ENCODE data around the gene LDB2. TPM values are rescaled to one million over a fixed set of nuclear protein-coding genes. Genes with fewer than 3 reads are reported as not detected.
A peak's percentile ranks its signal among the peaks of the same experiment; 100 is the strongest.

Gene LDB2
- total RNA-seq, 4 donors from 2014 or later, result 26.4 to 62.7 (median 40.7) TPM

DNA sequence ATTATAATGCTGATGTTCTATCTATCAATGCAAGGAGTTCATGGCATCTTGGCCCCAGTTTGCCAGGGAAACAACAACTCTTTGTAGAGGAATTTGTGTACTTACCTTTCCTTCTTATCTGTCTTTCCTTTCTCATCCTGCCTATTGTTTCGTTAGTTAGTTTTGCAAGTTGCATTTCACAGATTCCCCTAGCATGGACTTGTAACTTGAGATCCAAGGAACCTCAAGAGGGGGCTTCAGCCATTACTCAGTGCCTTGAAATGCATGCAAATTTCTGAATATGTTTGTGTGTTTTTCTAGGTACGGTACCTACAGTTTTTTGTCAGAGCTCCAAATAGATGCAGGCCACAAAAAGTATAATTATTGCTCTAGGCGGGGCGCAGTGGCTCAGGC is 203.6 kb downstream of the LDB2 start:
- TF ChIP-seq, protein P1, sequence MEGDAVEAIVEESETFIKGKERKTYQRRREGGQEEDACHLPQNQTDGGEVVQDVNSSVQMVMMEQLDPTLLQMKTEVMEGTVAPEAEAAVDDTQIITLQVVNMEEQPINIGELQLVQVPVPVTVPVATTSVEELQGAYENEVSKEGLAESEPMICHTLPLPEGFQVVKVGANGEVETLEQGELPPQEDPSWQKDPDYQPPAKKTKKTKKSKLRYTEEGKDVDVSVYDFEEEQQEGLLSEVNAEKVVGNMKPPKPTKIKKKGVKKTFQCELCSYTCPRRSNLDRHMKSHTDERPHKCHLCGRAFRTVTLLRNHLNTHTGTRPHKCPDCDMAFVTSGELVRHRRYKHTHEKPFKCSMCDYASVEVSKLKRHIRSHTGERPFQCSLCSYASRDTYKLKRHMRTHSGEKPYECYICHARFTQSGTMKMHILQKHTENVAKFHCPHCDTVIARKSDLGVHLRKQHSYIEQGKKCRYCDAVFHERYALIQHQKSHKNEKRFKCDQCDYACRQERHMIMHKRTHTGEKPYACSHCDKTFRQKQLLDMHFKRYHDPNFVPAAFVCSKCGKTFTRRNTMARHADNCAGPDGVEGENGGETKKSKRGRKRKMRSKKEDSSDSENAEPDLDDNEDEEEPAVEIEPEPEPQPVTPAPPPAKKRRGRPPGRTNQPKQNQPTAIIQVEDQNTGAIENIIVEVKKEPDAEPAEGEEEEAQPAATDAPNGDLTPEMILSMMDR (IDR thresholded peaks at IDR 0.05), result no peak
- TF ChIP-seq POLR2A (IDR thresholded peaks at IDR 0.05) (no peak), EP300 (IDR thresholded peaks at IDR 0.05) (no peak)
- Histone ChIP-seq H3K4me1 (peaks cover 0 to 36% (median 0%) of the 10 kb centered on the region in 4 donors), H3K27me3 (no peaks in the 10 kb centered on the region), H3K27ac (no peak overlapping the region), H3K9me3 (no peaks in the 10 kb centered on the region), H3K4me3 (no peak overlapping the region), H3K36me3 (no peaks in the 10 kb centered on the region)
- no peak for DNase-seq (ENCODE audit: low spot score in 2 of 2)
- WGBS, 2 donors, result 86 to 93% methylated on average over 4 of the region's 4 CpGs

DNA sequence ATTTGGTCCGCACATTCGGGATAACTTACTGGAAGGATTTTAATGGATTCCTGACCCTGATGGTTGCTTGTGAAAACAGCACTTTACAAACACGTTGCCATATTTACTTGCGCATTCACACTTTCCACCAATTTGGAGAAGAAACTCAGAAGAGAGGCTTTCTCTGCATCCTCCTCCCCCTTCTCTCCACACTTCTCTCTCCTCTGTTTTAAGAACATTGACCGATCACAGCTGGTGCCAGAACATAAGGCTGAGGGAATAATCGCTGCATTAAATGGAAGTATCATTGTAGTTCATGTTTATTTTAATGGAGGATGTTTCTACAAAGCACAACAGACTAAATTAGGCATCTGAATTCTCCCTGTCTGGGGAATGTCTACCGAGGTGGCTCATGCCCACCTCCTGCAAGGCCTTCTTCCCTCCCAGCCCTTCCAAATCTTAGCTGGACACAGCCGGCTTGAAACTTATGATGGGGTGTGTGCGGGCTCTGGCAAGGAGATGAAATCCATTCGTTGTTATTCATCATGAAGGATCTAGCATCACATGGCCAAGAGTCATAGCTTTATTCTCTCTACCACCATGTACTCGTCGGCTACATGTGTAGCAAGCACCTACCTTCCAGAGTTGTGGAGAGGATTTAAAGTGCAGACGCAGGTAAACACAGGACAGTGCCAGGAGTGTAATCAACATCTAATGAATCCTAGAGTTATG is 204.1 kb downstream of the LDB2 start:
- Histone ChIP-seq H3K27ac (no peak overlapping the region), H3K4me3 (no peak overlapping the region), H3K36me3 (no peaks in the 10 kb centered on the region), H3K4me1 (peaks cover 0 to 36% (median 0%) of the 10 kb centered on the region in 4 donors), H3K27me3 (no peaks in the 10 kb centered on the region), H3K9me3 (no peaks in the 10 kb centered on the region)
- no peak for DNase-seq (ENCODE audit: low spot score in 2 of 2)
- TF ChIP-seq EP300 (IDR thresholded peaks at IDR 0.05) (no peak), POLR2A (IDR thresholded peaks at IDR 0.05) (no peak)
- TF ChIP-seq, protein P1 (IDR thresholded peaks at IDR 0.05), result no peak
- 67 to 71% methylated on average over 13 of the region's 13 CpGs for WGBS, 2 donors

DNA sequence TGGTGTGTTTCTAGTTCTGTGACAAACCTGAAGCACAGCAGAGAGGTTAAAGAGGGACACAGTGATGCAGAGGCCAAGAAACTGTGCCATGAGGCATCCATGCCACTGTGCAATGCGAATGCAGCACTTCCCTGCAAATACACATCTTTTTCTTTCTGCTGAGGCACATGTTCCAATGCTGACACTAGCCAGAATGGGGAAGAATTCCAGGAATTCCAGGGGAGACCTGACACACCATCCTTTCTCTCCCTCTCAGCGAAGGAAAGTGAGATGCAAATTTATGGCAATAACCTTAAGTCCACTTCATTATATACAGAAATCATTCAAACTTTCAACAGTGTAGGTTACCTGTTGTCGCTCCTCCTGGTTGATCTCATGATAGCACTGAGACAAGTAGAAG is 204.8 kb downstream of the LDB2 start:
- DNase-seq (ENCODE audit: low spot score in 2 of 2), result no peak
- H3K9me3 ChIP-seq, result no peaks in the 10 kb centered on the region
- H3K4me3 ChIP-seq, result no peak overlapping the region
- H3K36me3 ChIP-seq, result no peaks in the 10 kb centered on the region
- TF ChIP-seq POLR2A (IDR thresholded peaks at IDR 0.05) (no peak), EP300 (IDR thresholded peaks at IDR 0.05) (no peak)
- TF ChIP-seq, protein P1 (IDR thresholded peaks at IDR 0.05), result no peak
- peaks cover 0 to 36% (median 0%) of the 10 kb centered on the region in 4 donors for H3K4me1 ChIP-seq
- no peak overlapping the region for H3K27ac ChIP-seq
- no peaks in the 10 kb centered on the region for H3K27me3 ChIP-seq
- 81 to 83% methylated on average over 3 of the region's 3 CpGs for WGBS, 2 donors

DNA sequence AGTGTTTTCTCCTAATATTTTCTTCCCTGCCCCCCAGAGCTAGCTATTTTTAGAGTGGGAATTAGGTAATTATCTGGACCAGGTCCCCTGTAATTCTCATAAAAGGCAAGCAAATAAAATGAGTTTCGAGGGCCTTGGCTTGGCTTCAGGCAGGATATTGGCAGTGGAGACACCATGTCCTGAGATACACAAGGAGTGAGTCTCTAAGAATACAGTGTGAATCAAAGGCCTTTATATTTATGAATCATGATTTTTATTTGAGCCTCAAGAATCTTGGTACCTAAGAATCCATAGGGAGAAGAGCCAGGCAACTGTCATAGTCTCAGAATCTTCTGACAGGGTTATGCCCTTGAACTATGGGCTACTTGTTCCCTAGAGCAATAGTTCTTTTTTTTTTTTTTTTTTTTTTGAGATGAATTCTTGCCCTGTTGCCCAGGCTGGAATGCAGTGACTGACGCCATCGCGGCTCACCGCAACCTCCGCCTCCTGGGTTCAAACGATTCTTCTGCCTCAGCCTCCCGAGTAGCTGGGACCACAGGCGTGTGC is 205.4 kb downstream of the LDB2 start:
- H3K4me3 ChIP-seq, result no peak overlapping the region
- no peaks in the 10 kb centered on the region for H3K9me3 ChIP-seq
- peak in 1 of 2 donors; percentile 32 for TF ChIP-seq EP300 (IDR thresholded peaks at IDR 0.05)
- TF ChIP-seq, protein P1 (IDR thresholded peaks at IDR 0.05), result no peak
- peak in 1 of 2 donors; percentile 61 for DNase-seq (ENCODE audit: low spot score in 2 of 2)
- 65 to 77% methylated on average over 9 of the region's 9 CpGs for WGBS, 2 donors
- H3K27me3 ChIP-seq, result no peaks in the 10 kb centered on the region
- H3K4me1 ChIP-seq, result peaks cover 0 to 36% (median 0%) of the 10 kb centered on the region in 4 donors
- H3K27ac ChIP-seq, result peak overlapping the region in 2 of 4 donors; percentile 8 to 42
- H3K36me3 ChIP-seq, result no peaks in the 10 kb centered on the region

DNA sequence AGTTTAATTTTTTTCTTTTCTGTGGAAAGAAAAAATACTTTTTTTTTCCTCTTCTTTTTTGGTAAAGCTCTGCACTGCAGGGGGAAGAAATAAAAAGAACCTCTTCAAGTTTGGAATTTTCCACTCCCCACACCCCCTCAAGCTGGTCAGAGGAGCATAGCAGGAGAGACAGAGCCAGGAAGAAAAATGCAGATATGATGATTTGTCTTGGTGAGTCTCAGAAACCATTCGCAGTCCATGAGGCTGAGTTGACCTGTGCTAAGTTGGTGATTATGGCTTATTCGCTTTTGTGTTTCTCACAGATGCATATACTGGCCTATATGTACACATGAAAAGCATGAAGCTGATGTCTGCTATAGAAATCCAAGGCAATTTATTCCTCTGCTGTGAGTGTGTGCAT is 205.9 kb downstream of the LDB2 start:
- 67 to 78% methylated on average over 2 of the region's 2 CpGs for WGBS, 2 donors
- peak overlapping the region in 2 of 4 donors; percentile 8 to 42 for H3K27ac ChIP-seq
- H3K36me3 ChIP-seq, result no peaks in the 10 kb centered on the region
- peaks cover 0 to 36% (median 0%) of the 10 kb centered on the region in 4 donors for H3K4me1 ChIP-seq
- no peak overlapping the region for H3K4me3 ChIP-seq
- H3K9me3 ChIP-seq, result no peaks in the 10 kb centered on the region
- no peaks in the 10 kb centered on the region for H3K27me3 ChIP-seq
- no peak for DNase-seq (ENCODE audit: low spot score in 2 of 2)
- TF ChIP-seq POLR2A (IDR thresholded peaks at IDR 0.05) (no peak), EP300 (IDR thresholded peaks at IDR 0.05) (no peak)
- TF ChIP-seq, protein P1 (IDR thresholded peaks at IDR 0.05), result no peak

Measured in tibial nerve (tissue), 4 donors.